Upper lobe of left lung (tissue), 4 donors: ENCODE measurements around the gene AGBL1.

Experiments
- CTCF ChIP-seq, 6 experiments: fragments of 450-650 bp in 4 of 6; fragments of 200-600 bp in 2 of 6; sonication (generic) in 2 of 6; IDR thresholded peaks; one replicate each; pipeline ENCODE4 v1.5.1; 2016 to 2019; ENCODE audit warnings: antibody characterized with exemption in 6 of 6
- EP300 ChIP-seq, 4 donors: sonication (generic); formaldehyde crosslinking; IDR thresholded peaks; one replicate each; pipeline ENCODE4 v1.5.1; 2017; ENCODE audit warnings: antibody characterized with exemption in 4 of 4, control low read depth in 2 of 4
- POLR2AphosphoS5 ChIP-seq, 2 donors: sonication (generic); formaldehyde crosslinking; IDR thresholded peaks; one replicate each; pipeline ENCODE4 v1.5.1; 2017; ENCODE audit warnings: antibody characterized with exemption in 2 of 2

- TF ChIP-seq POLR2AphosphoS5 (IDR thresholded peaks at IDR 0.05) (no peak), CTCF (IDR thresholded peaks at IDR 0.05) (no peak), EP300 (IDR thresholded peaks at IDR 0.05) (no peak)
Observed at GRCh38 chr15:86327230-86327865, 247.7 kb downstream of the AGBL1 start.
